Glutamatergic neuron (in vitro differentiated cells): ENCODE results near the gene SOX12. TPM values are rescaled to one million over a fixed set of nuclear protein-coding genes. Genes with fewer than 3 reads are reported as not detected.

ENCODE experiments used
- DNase-seq: peaks from one replicate; pipeline ENCODE4 v3.0.0; 2022
- H3K27ac Mint-ChIP-seq: one replicate; pipeline ENCODE4 v1.8.0; 2020; ENCODE audit warnings: mild to moderate bottlenecking, mixed read lengths, inconsistent platforms; ENCODE audit not compliant: unreplicated experiment
- H3K27me3 Mint-ChIP-seq: one replicate; pipeline ENCODE4 v1.8.0; 2020; ENCODE audit warnings: mild to moderate bottlenecking, moderate library complexity, mixed read lengths, inconsistent platforms; ENCODE audit not compliant: unreplicated experiment
- H3K36me3 Mint-ChIP-seq: one replicate; pipeline ENCODE4 v1.8.0; 2020; ENCODE audit warnings: mild to moderate bottlenecking, mixed read lengths, inconsistent platforms; ENCODE audit not compliant: unreplicated experiment
- H3K4me1 Mint-ChIP-seq: one replicate; pipeline ENCODE4 v1.8.0; 2020; ENCODE audit warnings: mild to moderate bottlenecking, low read depth, mixed read lengths, inconsistent platforms; ENCODE audit not compliant: unreplicated experiment
- H3K4me3 Mint-ChIP-seq: one replicate; pipeline ENCODE4 v1.8.0; 2020; ENCODE audit warnings: mild to moderate bottlenecking, mixed read lengths, inconsistent platforms; ENCODE audit not compliant: unreplicated experiment
- H3K9me3 Mint-ChIP-seq: one replicate; pipeline ENCODE4 v1.8.0; 2020; ENCODE audit warnings: mild to moderate bottlenecking, moderate library complexity, mixed read lengths, inconsistent platforms; ENCODE audit not compliant: unreplicated experiment
- CTCF ChIP-seq: fragments of 200-600 bp; sonication (generic); IDR thresholded peaks from one replicate; pipeline ENCODE4 v1.5.0; 2021; ENCODE audit not compliant: partially characterized antibody, unreplicated experiment
- total RNA-seq: library from RNA; stranded (reverse); fragmentation: NEBNext Ultra II Directional; extraction: Animal tissue kit (Norgen Biotek cat#: 25700); gene quantifications from one replicate; pipeline ENCODE4 v1.2.1, GENCODE V29; 2021; ENCODE audit not compliant: unreplicated experiment

SOX12 gene
- total RNA-seq, 1 donor from 2014 or later = 67.0 TPM

- H3K9me3 Mint-ChIP-seq = peaks cover 3% of the 10 kb centered on the region
- peak overlapping the region; percentile 85 for H3K27ac Mint-ChIP-seq
- no peaks in the 10 kb centered on the region for H3K36me3 Mint-ChIP-seq
- H3K4me1 Mint-ChIP-seq = peaks cover 5% of the 10 kb centered on the region
- H3K27me3 Mint-ChIP-seq = no peaks in the 10 kb centered on the region
- no peak for DNase-seq
- TF ChIP-seq CTCF = no peak
- H3K4me3 Mint-ChIP-seq = no peak overlapping the region
Measured at GRCh38 chr20:289693-290083, 35.7 kb upstream of the SOX12 start.

GRCh38 chr20:290084-290831, 35.1 kb upstream of the SOX12 start, which contains the start of gene C20orf96:
Gene C20orf96, minus strand, starts transcription at chr20:290750. Its CDS starts 140 bp downstream, at chr20:290610.
- peak; percentile 96 for DNase-seq
- Mint-ChIP-seq H3K4me3 (no peak within 1 kb of the TSS), H3K36me3 (no peaks in the 10 kb centered on the region), H3K9me3 (peaks cover 3% of the 10 kb centered on the region), H3K27ac (peak within 1 kb of the TSS; percentile 85), H3K4me1 (peaks cover 5% of the 10 kb centered on the region), H3K27me3 (peaks cover 2% of the 10 kb centered on the region)
- TF ChIP-seq CTCF = peak; percentile 39

- DNase-seq = no peak
- Mint-ChIP-seq H3K9me3 (peaks cover 15% of the 10 kb centered on the region), H3K27me3 (peaks cover 12% of the 10 kb centered on the region), H3K4me3 (no peak overlapping the region), H3K36me3 (peaks cover 4% of the 10 kb centered on the region), H3K4me1 (peaks cover 16% of the 10 kb centered on the region), H3K27ac (no peak overlapping the region)
- TF ChIP-seq CTCF = no peak
Measured at GRCh38 chr20:294602-295001, 30.8 kb upstream of the SOX12 start.

- H3K9me3 Mint-ChIP-seq = peaks cover 13% of the 10 kb centered on the region
- H3K36me3 Mint-ChIP-seq = peaks cover 4% of the 10 kb centered on the region
- peak overlapping the region; percentile 77 for H3K27ac Mint-ChIP-seq
- TF ChIP-seq CTCF = no peak
- peaks cover 23% of the 10 kb centered on the region for H3K4me1 Mint-ChIP-seq
- DNase-seq = no peak
- peaks cover 12% of the 10 kb centered on the region for H3K27me3 Mint-ChIP-seq
- H3K4me3 Mint-ChIP-seq = peak overlapping the region; percentile 81
Measured at GRCh38 chr20:295804-296203, 29.5 kb upstream of the SOX12 start.
